ENCODE data around the gene IFNK. TPM values are rescaled to one million over a fixed set of nuclear protein-coding genes. Genes with fewer than 3 reads are reported as not detected.
A peak's percentile ranks its signal among the peaks of the same experiment; 100 is the strongest.

Gene IFNK
- polyA plus RNA-seq, 2 of the 4 experiments (the other 2 are of a cell fraction) = not detected

- no peak for DNase-seq (ENCODE audit: low read depth in 1 of 2, low spot score in 1 of 2)
- H3K4me2 ChIP-seq = no peak overlapping the region
- POLR2A ChIA-PET = interaction anchor here (0.6 kb wide), 1 partner anchor 28 kb away, joined by 3 read pairs; the partner anchor contains the start of gene C9orf72
- 87% methylated on average over 3 of the region's 3 CpGs for WGBS (ENCODE audit: missing lambda C conversion rate)
- TF ChIP-seq HOXB5 (CRISPR knock-in tag; IDR thresholded peaks at IDR 0.05) = no peak
- TF ChIP-seq HOXA7 (CRISPR knock-in tag; IDR thresholded peaks at IDR 0.05) = no peak
- no peak for TF ChIP-seq CEBPB (IDR thresholded peaks at IDR 0.05)
- no peak for TF ChIP-seq MYC (IDR thresholded peaks at IDR 0.05; ENCODE audit: borderline replicate concordance, low read length)
- no peak for TF ChIP-seq HDAC2 (IDR thresholded peaks at IDR 0.05)
- no peak for TF ChIP-seq PHF8 (IDR thresholded peaks at IDR 0.05; ENCODE audit: borderline replicate concordance, low read depth)
- no peak for TF ChIP-seq RAD21 (conservative IDR thresholded peaks at IDR 0.05 in 1 of 2, IDR thresholded peaks at IDR 0.05 in 1 of 2)
- TF ChIP-seq TFCP2L1 (CRISPR knock-in tag; IDR thresholded peaks at IDR 0.05) = no peak
- no peak for TF ChIP-seq SREBF2 (IDR thresholded peaks at IDR 0.05)
- TF ChIP-seq CTCF (IDR thresholded peaks at IDR 0.05) = no peak
- TF ChIP-seq E2F6 (IDR thresholded peaks at IDR 0.05; ENCODE audit: borderline replicate concordance, low read depth) = no peak
- TF ChIP-seq RFX5 (IDR thresholded peaks at IDR 0.05) = no peak
- no peak for TF ChIP-seq MAX (IDR thresholded peaks at IDR 0.05)
- TF ChIP-seq GATA3 (IDR thresholded peaks at IDR 0.05; ENCODE audit: borderline replicate concordance) = no peak
- no peak for TF ChIP-seq EP300 (IDR thresholded peaks at IDR 0.05)
- H3K9me3 ChIP-seq = no peaks in the 10 kb centered on the region
- no peak overlapping the region for H3K4me3 ChIP-seq
- CTCF ChIA-PET = interaction anchor here (1.1 to 8.5 kb wide), 4 partner anchors 14 to 297 kb away, joined by 4 to 139 read pairs (median 36); partner anchors contain the start of gene MOB3B
- no peak for ATAC-seq
- no peak overlapping the region for H3K27ac ChIP-seq
- H3K4me1 ChIP-seq = peaks cover 16% of the 10 kb centered on the region
- FAIRE-seq = no peak
Measured at GRCh38 chr9:27545471-27545870, 21.4 kb downstream of the IFNK start.

GRCh38 chr9:27548055-27548741 is 24.1 kb downstream of the IFNK start:
- peak; percentile 87 for TF ChIP-seq SMC3 (IDR thresholded peaks at IDR 0.05)
- peak; percentile 77 to 82; a peak in 4 of 5 replicates for TF ChIP-seq RAD21 (conservative IDR thresholded peaks at IDR 0.05 in 1 of 2, IDR thresholded peaks at IDR 0.05 in 1 of 2)
- TF ChIP-seq HOXA7 (CRISPR knock-in tag; IDR thresholded peaks at IDR 0.05) = no peak
- TF ChIP-seq ZNF302 (CRISPR knock-in tag; IDR thresholded peaks at IDR 0.05) = no peak
- peak; percentile 74 for TF ChIP-seq CTCF (IDR thresholded peaks at IDR 0.05)
- no peak for TF ChIP-seq ZC3H11A (IDR thresholded peaks at IDR 0.05)
- no peak for TF ChIP-seq NR3C1 (IDR thresholded peaks at IDR 0.05)
- TF ChIP-seq HDAC2 (IDR thresholded peaks at IDR 0.05) = no peak
- no peak for TF ChIP-seq FOXS1 (CRISPR knock-in tag; IDR thresholded peaks at IDR 0.05)
- no peak for TF ChIP-seq TFCP2L1 (CRISPR knock-in tag; IDR thresholded peaks at IDR 0.05)
- TF ChIP-seq CHD4 (IDR thresholded peaks at IDR 0.05; ENCODE audit: borderline replicate concordance) = no peak
- TF ChIP-seq EP300 (IDR thresholded peaks at IDR 0.05) = no peak
- TF ChIP-seq RNF2 (IDR thresholded peaks at IDR 0.05; ENCODE audit: borderline replicate concordance, low read depth) = no peak
- TF ChIP-seq ATOH8 (CRISPR knock-in tag; IDR thresholded peaks at IDR 0.05; ENCODE audit: low read depth) = no peak
- no peak for TF ChIP-seq BHLHE40 (IDR thresholded peaks at IDR 0.05; ENCODE audit: low read depth, low read length)
- no peak for TF ChIP-seq HES2 (IDR thresholded peaks at IDR 0.05)
- no peak for TF ChIP-seq CBX2 (IDR thresholded peaks at IDR 0.05; ENCODE audit: borderline replicate concordance, low read depth)
- no peak for TF ChIP-seq CBX8 (IDR thresholded peaks at IDR 0.05)
- TF ChIP-seq GATA3 (IDR thresholded peaks at IDR 0.05; ENCODE audit: borderline replicate concordance) = no peak
- no peaks in the 10 kb centered on the region for H3K9me3 ChIP-seq
- H3K4me1 ChIP-seq = 0 out of 3 replicates have a peak, but pooled peaks cover 4% of the 10 kb centered on the region
- 35% methylated on average over 10 of the region's 10 CpGs for WGBS (ENCODE audit: missing lambda C conversion rate)
- CTCF ChIA-PET = interaction anchor here (0.6 to 8.5 kb wide), 32 partner anchors 10 to 468 kb away, joined by 3 to 139 read pairs (median 5); partner anchors contain the start of genes IFNK and MOB3B
- POLR2A ChIA-PET = interaction anchor here (1.0 kb wide), 1 partner anchor 215 kb away, joined by 4 read pairs; no protein-coding TSS in a partner anchor
- H3K27ac ChIP-seq = no peak overlapping the region
- FAIRE-seq (peak; percentile 46), ATAC-seq (peak; percentile 74 to 87), DNase-seq (ENCODE audit: low read depth in 1 of 2, low spot score in 1 of 2) (peak in 1 of 2 experiments; percentile 45)
- H3K4me3 ChIP-seq = no peak overlapping the region
- no peak overlapping the region for H3K4me2 ChIP-seq
